Colonic mucosa (tissue), 4 donors: ENCODE data around the gene ANAPC16. TPM values are rescaled to one million over a fixed set of nuclear protein-coding genes. Genes with fewer than 3 reads are reported as not detected.

Source experiments
- DNase-seq: peaks from one replicate; pipeline ENCODE4 v3.0.0-alpha.2; 2020
- H3K27ac ChIP-seq: fragments of 200-600 bp; one replicate; pipeline ENCODE4 v1.8.0; 2021
- H3K27me3 ChIP-seq: fragments of 200-600 bp; one replicate; pipeline ENCODE4 v1.8.0; 2021
- H3K36me3 ChIP-seq: fragments of 200-600 bp; one replicate; pipeline ENCODE4 v1.8.0; 2021
- H3K4me1 ChIP-seq: fragments of 200-600 bp; one replicate; pipeline ENCODE4 v1.8.0; 2021; ENCODE audit warnings: mild to moderate bottlenecking
- H3K4me3 ChIP-seq: fragments of 200-600 bp; one replicate; pipeline ENCODE4 v1.8.0; 2021
- H3K9ac ChIP-seq, 2 donors: one replicate each; pipeline ENCODE4 v1.7.0; 2013; ENCODE audit warnings: control low read depth in 2 of 2, low read depth in 2 of 2, low read length in 2 of 2
- H3K9me3 ChIP-seq: fragments of 200-600 bp; one replicate; pipeline ENCODE4 v1.8.0; 2021
- intact Hi-C: fragments of 100-400 bp; cut with DNase I; formaldehyde crosslinking; loops from one replicate; pipeline ENCODE4 v1.14.1; 2022
- total RNA-seq, 2 donors: library from RNA; stranded (reverse); fragmentation: NEBNext Ultra II Directional in 1 of 2; extraction: Animal tissue kit (Norgen Biotek cat#: 25700) in 1 of 2; gene quantifications; one replicate each; pipeline ENCODE4 v1.2.1, GENCODE V29; 2021
- TF ChIP-seq, protein P1 (sequence below): fragments of 200-600 bp; IDR thresholded peaks from one replicate; pipeline ENCODE4 v1.8.0; 2022; ENCODE audit warnings: antibody characterized with exemption, mild to moderate bottlenecking
- donor health status: healthy.
- donor health status: DM: no; HTN: no; CAD: no.
- donor health status: DM: no; HTN: no; CAD: no.

ANAPC16 gene
- total RNA-seq, 2 donors from 2014 or later = 63.2 to 85.2 TPM

DNA sequence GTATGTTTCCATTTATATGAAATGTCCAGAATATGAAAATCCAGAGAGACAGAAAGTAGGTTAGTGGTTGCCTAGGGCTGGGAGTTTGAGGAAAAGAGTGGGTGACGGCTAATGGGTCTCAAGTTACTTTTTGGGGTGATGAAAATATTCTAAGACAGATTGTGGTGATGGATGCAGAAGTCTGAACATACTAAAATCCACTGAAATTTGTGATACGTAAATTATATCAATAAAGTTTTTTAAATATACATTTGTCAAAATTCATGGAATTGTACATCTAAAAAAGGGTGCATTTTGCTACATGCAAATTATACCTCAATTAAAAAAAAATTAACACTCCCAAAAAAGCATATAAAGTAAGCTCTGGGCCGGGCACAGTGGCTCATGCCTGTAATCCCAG, 67.3 kb downstream of the ANAPC16 start:
- DNase-seq = no peak
- H3K4me1 ChIP-seq = no peaks in the 10 kb centered on the region
- H3K4me3 ChIP-seq = no peak overlapping the region
- no peak overlapping the region for H3K27ac ChIP-seq
- no peak overlapping the region for H3K9ac ChIP-seq
- intact Hi-C loops = no loop called here
- H3K9me3 ChIP-seq = no peaks in the 10 kb centered on the region
- TF ChIP-seq, protein P1, sequence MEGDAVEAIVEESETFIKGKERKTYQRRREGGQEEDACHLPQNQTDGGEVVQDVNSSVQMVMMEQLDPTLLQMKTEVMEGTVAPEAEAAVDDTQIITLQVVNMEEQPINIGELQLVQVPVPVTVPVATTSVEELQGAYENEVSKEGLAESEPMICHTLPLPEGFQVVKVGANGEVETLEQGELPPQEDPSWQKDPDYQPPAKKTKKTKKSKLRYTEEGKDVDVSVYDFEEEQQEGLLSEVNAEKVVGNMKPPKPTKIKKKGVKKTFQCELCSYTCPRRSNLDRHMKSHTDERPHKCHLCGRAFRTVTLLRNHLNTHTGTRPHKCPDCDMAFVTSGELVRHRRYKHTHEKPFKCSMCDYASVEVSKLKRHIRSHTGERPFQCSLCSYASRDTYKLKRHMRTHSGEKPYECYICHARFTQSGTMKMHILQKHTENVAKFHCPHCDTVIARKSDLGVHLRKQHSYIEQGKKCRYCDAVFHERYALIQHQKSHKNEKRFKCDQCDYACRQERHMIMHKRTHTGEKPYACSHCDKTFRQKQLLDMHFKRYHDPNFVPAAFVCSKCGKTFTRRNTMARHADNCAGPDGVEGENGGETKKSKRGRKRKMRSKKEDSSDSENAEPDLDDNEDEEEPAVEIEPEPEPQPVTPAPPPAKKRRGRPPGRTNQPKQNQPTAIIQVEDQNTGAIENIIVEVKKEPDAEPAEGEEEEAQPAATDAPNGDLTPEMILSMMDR = no peak
- no peaks in the 10 kb centered on the region for H3K36me3 ChIP-seq
- H3K27me3 ChIP-seq = no peaks in the 10 kb centered on the region

Other genes with a start within 250 kb of the ANAPC16 start
- 1 to 10 TPM; 4.7 to 6.5 TPM for gene SPOCK2, start 127.5 kb upstream of the ANAPC16 start, total RNA-seq
- 10 to 100 TPM; 16.2 to 19.2 TPM for gene ASCC1, start 264 bp downstream of the ANAPC16 start, total RNA-seq
- 100 to 1,000 TPM in 1 of 2 donors, 10 to 100 TPM in 1; 45.5 to 147 TPM for gene DDIT4, start 57.9 kb downstream of the ANAPC16 start, total RNA-seq
- 10 to 100 TPM; 29.4 to 37.9 TPM for gene DNAJB12, start 138.9 kb downstream of the ANAPC16 start, total RNA-seq